Left kidney (tissue), 2 donors: ENCODE results near the gene HDAC4. TPM values are rescaled to one million over a fixed set of nuclear protein-coding genes. Genes with fewer than 3 reads are reported as not detected.

Experiments used
- DNase-seq: peaks from one replicate; pipeline ENCODE4 v3.0.0-alpha.2; 2013
- polyA plus RNA-seq: library from polyadenylated mRNA; unstranded; fragments of 120-200 nt; gene quantifications from one replicate; pipeline ENCODE4 v1.2.1, GENCODE V29; 2013; ENCODE audit not compliant: insufficient read length

HDAC4 gene
- polyA plus RNA-seq, 1 donor: 13.3 TPM

GRCh38 chr2:239122421-239123110 is 278.3 kb downstream of the HDAC4 start:
- DNase-seq: no peak

- no peak for DNase-seq
Measured at GRCh38 chr2:239121600-239122012, 279.2 kb downstream of the HDAC4 start.

- DNase-seq: no peak
Measured at GRCh38 chr2:239120664-239121063, 280.2 kb downstream of the HDAC4 start.

GRCh38 chr2:239119346-239120126 is 281.3 kb downstream of the HDAC4 start:
- DNase-seq: no peak

- no peak for DNase-seq
Measured at GRCh38 chr2:239118675-239119211, 282.1 kb downstream of the HDAC4 start.

- DNase-seq: no peak
Measured at GRCh38 chr2:239118264-239118663, 282.6 kb downstream of the HDAC4 start.

- DNase-seq: no peak
Measured at GRCh38 chr2:239117831-239118230, 283.0 kb downstream of the HDAC4 start.

GRCh38 chr2:239116456-239117246 is 284.2 kb downstream of the HDAC4 start:
- DNase-seq: no peak

- DNase-seq: no peak
Measured at GRCh38 chr2:239115616-239116015, 285.2 kb downstream of the HDAC4 start.

- DNase-seq: no peak
Measured at GRCh38 chr2:239114616-239115265, 286.1 kb downstream of the HDAC4 start.

- DNase-seq: no peak
Measured at GRCh38 chr2:239114119-239114581, 286.7 kb downstream of the HDAC4 start.

- DNase-seq: no peak
Measured at GRCh38 chr2:239113615-239114014, 287.2 kb downstream of the HDAC4 start.

- no peak for DNase-seq
Measured at GRCh38 chr2:239113171-239113570, 287.6 kb downstream of the HDAC4 start.

GRCh38 chr2:239112127-239112774 is 288.6 kb downstream of the HDAC4 start:
- DNase-seq: no peak

GRCh38 chr2:239111401-239112100 is 289.3 kb downstream of the HDAC4 start:
- no peak for DNase-seq

- DNase-seq: no peak
Measured at GRCh38 chr2:239110595-239111048, 290.2 kb downstream of the HDAC4 start.

GRCh38 chr2:239109928-239110545 is 290.8 kb downstream of the HDAC4 start:
- DNase-seq: no peak

GRCh38 chr2:239109041-239109927 is 291.5 kb downstream of the HDAC4 start:
- no peak for DNase-seq

- DNase-seq: no peak
Measured at GRCh38 chr2:239108459-239108858, 292.4 kb downstream of the HDAC4 start.
